ENCODE results near the gene TPSAB1. TPM values are rescaled to one million over a fixed set of nuclear protein-coding genes. Genes with fewer than 3 reads are reported as not detected.
"Not testable (repeated sequence)": the region's sequence is repeated elsewhere in the genome, so short reads cannot be mapped to it uniquely, and the experiment has no call there.

The TPSAB1 gene
- total RNA-seq, 1 donor from 2014 or later, result 38.0 TPM

DNA sequence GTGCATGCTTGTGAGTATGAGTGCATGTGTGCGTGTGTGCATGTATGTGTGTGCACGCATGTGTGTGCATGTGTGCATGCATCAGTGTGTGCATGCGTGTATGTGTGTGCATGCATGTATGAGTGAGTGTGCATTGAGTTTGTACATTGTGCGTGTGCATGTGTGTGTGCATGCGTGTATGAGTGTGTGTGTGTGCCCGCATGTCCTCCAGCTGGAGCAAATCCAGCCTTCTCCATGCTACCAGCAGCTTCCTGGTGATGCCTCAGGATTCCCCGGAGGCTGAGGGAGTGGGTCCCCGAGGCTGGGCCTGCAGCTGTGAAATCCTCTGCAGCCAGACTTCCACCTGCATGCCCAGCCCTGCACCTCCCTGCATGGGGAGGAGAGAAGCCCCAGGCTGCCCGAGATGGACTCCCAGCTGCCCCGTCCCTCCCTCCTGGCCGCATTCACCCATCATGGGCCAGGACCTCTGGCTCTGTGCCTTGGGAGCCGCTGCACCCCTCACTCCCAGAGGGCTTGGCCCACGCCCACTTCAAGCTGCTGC lies 24.7 kb downstream of the TPSAB1 start:
- no peak for DNase-seq (ENCODE audit: low spot score)

- DNase-seq (ENCODE audit: low spot score), result no peak
These were observed 25.3 kb downstream of the TPSAB1 start for GRCh38 chr16:1265826-1266225.

- not testable (repeated sequence) for DNase-seq (ENCODE audit: low spot score)
These were observed 28.9 kb downstream of the TPSAB1 start for GRCh38 chr16:1269418-1269817.

DNA sequence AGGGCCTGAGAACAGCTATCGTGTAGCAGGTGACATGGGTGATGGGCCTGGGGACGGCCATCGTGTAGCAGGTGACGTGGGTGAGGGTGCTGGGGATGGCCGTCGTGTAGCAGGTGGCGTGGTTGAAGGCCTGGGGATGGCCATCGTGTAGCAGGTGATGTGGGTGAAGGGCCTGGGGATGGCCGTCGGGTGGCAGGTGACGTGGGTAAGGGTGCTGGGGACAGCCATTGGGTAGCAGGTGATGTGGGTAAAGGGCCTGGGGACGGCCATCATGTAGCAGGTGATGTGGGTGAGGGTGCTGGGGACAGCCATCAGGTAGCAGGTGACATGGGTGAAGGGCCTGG lies 30.8 kb downstream of the TPSAB1 start:
- DNase-seq (ENCODE audit: low spot score), result no peak

- DNase-seq (ENCODE audit: low spot score), result not testable (repeated sequence)
These were observed 31.4 kb downstream of the TPSAB1 start for GRCh38 chr16:1271724-1272413.

DNA sequence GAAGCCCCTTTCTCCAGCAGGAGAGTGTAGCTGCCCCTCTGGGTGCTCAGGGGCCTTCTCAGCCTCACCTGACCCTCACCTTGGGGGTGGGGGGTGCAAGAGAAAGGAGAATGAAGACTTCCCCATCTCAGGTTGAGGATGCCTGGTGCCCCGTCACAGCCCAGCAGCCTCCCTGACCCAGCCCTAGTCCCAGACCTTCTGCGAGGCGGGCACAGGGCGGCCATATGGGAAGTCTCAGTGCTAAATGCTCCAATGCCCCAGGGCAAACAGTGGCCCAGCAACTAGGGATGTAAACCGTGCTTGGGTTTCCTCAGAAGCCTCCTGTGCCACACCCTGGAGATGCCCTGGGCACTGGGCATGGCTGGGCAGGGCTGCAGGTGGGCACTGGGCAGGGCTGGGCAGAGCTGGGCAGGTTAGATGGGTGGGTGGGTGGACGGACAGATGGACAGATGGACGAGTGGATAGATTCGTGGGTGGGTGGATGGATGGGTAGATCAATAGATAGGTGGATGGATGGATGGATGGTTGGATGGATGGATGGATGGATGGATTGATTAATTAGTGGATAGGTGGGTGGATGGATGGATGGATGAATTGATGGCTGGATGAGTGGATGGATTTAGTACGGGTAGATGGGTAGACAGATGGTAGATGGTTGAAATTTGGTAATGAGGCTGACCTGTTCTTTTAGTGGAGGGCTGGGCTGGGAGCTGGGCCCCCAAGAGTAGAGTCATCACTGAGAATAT lies 32.1 kb downstream of the TPSAB1 start:
- DNase-seq (ENCODE audit: low spot score), result no peak

GRCh38 chr16:1273816-1274215 lies 33.3 kb downstream of the TPSAB1 start:
- no peak for DNase-seq (ENCODE audit: low spot score)

GRCh38 chr16:1274767-1275166 lies 34.3 kb downstream of the TPSAB1 start:
- no peak for DNase-seq (ENCODE audit: low spot score)

DNA sequence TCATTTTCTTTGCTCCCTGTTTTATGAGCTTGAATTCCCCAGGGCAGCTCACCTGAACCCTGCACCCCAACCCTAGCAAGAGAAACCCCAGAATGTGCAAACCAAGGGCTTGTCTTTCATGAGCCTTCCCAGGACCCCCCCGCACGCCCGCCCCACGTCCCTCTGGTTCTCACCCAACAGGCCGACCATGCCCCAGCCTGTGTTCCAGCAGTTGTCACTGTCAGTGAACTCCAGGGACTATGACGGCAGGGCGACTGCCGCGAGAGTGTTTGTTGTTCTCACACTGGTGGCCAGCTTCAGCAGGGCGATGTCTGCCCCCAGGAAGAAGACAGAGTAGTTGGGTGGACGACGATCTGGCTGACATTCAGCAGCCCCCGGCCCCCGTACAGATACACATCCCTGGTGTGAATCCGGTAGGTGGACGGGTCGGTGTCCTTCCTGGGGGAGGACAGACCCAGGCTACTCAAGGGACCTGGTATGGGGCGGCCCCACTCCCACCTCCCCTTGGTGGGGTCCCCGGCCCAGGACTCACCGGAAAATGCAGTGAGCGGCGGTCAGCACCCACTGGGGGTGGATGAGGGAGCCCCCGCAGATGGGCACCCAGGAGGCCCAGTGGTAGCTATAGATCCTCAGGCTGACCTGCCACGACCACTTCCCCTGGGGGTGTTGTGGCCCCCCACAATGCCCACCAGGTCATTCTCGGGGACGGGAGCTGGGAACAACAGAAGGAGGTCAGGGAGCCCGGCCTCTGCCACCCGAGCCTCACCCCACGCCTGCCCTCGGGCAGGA lies 35.5 kb downstream of the TPSAB1 start:
- DNase-seq (ENCODE audit: low spot score), result no peak

DNA sequence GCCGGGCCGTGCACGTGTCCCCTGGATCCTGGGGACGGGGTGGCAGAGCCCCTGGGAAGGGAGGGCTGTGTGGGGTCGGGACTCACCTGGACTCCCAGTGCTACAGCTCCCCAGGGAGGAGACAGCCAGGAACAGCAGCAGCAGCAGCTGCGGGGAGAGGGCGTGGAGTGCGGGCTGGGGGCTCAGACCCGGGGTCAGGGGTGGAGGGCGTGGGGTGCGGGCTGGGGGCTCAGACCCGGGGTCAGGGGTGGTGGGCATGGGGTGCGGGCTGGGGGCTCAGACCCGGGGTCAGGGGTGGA lies 36.0 kb downstream of the TPSAB1 start:
- DNase-seq (ENCODE audit: low spot score), result no peak

DNA sequence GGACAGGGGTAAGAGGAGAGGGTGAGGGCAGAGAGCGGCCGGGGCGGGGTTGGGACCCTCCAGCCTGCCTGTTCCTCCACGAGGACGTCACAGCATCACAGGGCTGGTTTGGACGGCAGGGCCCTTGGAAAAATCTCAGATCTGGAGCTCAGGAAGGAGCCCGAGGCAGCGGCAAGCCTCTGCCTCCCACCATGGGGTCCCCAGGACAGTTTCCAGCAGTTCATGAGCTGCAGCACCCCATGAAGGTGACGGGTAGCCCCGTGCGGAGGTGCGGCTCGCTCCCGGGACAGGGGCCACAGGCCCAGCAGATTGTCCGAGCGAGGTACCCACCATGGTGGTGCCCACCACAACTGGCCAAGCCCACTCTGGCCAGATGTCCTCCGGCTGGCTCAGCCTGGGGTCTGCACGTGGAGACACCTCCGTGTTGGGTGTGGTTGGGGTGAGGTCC lies 36.7 kb downstream of the TPSAB1 start:
- DNase-seq (ENCODE audit: low spot score), result no peak

GRCh38 chr16:1277617-1278282 lies 37.2 kb downstream of the TPSAB1 start:
- DNase-seq (ENCODE audit: low spot score), result no peak

GRCh38 chr16:1278477-1278876 lies 38.0 kb downstream of the TPSAB1 start:
- no peak for DNase-seq (ENCODE audit: low spot score)

- no peak for DNase-seq (ENCODE audit: low spot score)
These were observed 38.8 kb downstream of the TPSAB1 start for GRCh38 chr16:1279081-1279944.

GRCh38 chr16:1279945-1280589 lies 39.6 kb downstream of the TPSAB1 start:
- no peak for DNase-seq (ENCODE audit: low spot score)

DNA sequence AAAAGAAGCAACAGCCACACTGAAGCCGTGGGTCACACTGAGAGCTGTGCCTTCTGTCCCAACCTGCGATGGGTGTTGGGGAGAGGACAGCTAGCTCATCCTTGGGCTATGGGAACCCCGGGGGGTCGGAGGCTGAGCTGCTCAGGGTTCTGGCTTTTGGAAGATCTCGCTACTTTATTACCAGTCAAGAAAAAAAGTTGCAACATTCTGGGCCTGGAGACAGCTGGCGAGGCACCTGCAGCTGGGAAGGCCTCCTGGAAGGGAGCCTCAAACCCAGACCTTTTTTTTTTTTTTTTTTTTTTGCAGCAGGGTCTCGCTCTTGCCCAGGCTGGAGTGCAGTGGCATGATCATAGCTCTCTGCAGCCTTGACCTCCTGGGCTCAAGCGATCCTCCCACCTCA lies 40.3 kb downstream of the TPSAB1 start:
- no peak for DNase-seq (ENCODE audit: low spot score)

DNA sequence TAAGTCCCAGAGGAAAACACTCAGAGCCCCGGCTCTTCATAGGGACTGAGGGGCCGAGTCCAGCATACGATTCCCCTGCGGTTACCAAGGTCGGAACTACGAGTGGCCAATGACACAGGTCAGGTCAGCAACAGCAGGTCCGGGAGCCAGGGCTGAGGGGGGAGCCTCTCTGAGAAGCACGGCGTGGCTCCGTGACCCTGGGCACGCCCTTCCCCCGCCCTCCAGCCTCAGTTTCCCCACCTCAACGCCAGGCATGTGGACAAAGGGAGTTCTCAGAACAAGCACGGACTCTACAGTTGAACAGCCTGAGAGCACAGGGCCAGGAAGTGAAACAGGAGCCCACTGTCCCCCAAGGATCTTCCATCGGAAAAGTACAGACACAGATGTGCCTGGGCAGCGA lies 41.0 kb downstream of the TPSAB1 start:
- DNase-seq (ENCODE audit: low spot score), result no peak

DNA sequence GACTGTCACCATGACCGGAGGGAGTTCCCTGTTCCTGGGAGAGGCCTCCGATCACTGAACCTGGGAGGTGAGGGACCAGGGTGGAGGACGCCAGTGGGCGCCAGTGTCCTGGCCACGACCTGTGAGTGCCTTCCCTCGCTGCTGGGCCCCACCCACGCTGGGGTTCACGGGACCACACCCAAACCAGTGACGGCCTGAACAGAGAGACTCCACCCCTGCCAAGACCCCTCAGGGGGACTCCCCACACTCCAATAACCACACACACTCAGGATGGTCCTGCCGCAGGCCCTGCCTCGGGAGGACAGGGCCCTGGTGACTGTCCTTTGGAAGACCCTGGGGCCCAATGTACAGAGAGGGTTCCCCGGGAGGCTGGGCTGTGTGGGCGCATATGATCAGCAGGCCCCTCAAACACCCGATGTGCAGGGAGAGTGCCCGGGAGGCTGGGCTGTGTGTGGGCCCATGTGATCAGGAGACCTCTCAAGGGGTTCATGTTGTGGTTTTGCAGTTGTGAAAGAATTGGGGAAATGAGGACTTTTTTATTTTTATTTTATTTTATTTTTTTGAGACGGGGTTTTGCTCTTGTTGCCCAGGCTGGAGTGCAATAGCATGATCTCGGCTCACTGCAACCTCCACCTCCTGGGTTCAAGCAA lies 41.9 kb downstream of the TPSAB1 start:
- no peak for DNase-seq (ENCODE audit: low spot score)

DNA sequence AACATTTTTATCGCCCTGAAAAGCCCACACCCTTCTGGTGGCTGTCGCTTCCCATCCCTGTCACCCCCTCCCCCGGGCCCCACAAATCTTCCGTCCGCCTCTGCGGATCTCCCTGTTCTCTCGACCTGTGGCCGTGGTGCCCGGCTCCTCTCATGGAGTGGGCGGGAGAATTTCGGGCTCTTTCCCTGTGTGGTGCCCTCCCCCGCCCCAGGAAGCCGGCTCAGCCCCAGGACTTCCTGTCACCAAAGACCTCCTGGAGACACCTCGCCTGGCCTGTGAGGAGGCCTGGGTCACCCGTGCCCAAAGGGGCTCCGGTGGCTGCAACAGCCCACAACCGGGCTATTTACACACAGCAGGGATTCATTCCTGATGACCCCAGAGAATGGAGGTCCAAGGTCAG lies 42.8 kb downstream of the TPSAB1 start:
- no peak for DNase-seq (ENCODE audit: low spot score)

- DNase-seq (ENCODE audit: low spot score), result no peak
These were observed 43.6 kb downstream of the TPSAB1 start for GRCh38 chr16:1283996-1284616.

Data from ureter (tissue), 1 donor.